ENCODE measurements around the gene DES.

- no peak for TF ChIP-seq CTCF (IDR thresholded peaks at IDR 0.05)
- no peak for TF ChIP-seq POLR2A (IDR thresholded peaks at IDR 0.05)
These were observed 19.0 kb downstream of the DES start for GRCh38 chr2:219437141-219437540.

Data from Peyer's patch (tissue), 4 donors.